VCaP (cell line): ENCODE measurements around the gene ADGRL3.

Experiments
- H3K27ac ChIP-seq: fragments of 450-650 bp; 2 replicates; pipeline ENCODE4 v1.5.1; 2017
- TF ChIP-seq, protein P1 (sequence below): fragments of 450-650 bp; conservative IDR thresholded peaks from 2 replicates; pipeline ENCODE4 v1.5.1; 2017; ENCODE audit warnings: mild to moderate bottlenecking, moderate library complexity

The ADGRL3 gene

DNA sequence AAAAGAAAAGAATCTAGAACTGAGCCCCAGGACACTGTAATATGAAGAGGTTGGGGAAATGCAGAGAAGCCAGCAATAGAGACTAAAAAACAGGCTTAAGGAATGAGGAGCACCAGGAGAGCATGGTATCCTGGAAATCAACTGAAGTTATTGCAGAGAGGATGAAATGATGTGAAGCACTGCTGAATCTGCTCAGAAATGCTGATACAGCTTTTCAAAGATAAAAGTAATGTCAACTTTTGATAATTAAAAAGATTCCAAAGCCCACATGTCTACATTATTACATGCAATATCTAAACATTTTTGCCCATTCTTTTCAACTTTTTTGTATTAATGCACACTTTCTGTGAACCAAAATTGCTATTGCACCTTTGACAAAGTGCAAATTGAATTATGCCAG is 718.4 kb downstream of the ADGRL3 start:
- TF ChIP-seq, protein P1, sequence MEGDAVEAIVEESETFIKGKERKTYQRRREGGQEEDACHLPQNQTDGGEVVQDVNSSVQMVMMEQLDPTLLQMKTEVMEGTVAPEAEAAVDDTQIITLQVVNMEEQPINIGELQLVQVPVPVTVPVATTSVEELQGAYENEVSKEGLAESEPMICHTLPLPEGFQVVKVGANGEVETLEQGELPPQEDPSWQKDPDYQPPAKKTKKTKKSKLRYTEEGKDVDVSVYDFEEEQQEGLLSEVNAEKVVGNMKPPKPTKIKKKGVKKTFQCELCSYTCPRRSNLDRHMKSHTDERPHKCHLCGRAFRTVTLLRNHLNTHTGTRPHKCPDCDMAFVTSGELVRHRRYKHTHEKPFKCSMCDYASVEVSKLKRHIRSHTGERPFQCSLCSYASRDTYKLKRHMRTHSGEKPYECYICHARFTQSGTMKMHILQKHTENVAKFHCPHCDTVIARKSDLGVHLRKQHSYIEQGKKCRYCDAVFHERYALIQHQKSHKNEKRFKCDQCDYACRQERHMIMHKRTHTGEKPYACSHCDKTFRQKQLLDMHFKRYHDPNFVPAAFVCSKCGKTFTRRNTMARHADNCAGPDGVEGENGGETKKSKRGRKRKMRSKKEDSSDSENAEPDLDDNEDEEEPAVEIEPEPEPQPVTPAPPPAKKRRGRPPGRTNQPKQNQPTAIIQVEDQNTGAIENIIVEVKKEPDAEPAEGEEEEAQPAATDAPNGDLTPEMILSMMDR = no peak
- H3K27ac ChIP-seq = peak overlapping the region; percentile 78

DNA sequence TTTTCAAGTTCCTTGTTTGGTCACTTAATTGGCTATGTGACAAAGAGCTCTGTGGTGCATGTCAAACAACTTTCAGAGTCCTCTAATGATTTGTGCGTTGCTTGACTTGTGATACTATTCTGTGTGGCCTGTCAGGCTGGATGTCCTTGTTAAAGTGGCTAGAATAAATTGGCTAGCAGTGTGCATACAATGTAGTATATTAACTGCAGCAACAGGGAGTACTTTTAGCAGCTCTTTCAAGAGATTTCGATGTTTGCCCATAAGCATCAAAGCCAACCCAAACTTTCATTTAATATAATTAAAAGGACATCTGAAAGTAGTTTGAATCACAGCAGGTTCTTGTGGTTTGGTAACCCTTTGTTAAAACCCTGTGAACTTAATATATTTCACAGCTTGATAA is 718.9 kb downstream of the ADGRL3 start:
- H3K27ac ChIP-seq = peak overlapping the region; percentile 78
- TF ChIP-seq, protein P1 = no peak

DNA sequence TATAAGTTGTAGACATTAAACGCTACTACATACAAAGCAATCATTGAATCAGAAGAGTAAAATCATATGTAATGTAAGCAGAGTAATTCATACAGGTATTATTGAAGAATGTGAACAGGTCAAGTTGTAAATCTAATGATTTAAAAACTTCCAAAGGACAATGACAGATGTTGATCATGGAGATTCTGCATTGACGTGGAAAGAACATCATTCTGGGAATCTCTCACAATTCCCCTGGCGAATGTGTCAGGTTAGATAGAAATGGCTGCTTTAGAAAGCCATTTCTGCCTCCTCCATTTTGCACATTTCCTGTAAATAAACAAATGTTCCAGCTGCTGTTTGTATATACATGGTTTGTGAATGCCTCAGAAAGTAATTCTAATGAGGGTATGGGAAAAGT is 719.4 kb downstream of the ADGRL3 start:
- H3K27ac ChIP-seq = peak overlapping the region; percentile 78
- TF ChIP-seq, protein P1 = no peak

DNA sequence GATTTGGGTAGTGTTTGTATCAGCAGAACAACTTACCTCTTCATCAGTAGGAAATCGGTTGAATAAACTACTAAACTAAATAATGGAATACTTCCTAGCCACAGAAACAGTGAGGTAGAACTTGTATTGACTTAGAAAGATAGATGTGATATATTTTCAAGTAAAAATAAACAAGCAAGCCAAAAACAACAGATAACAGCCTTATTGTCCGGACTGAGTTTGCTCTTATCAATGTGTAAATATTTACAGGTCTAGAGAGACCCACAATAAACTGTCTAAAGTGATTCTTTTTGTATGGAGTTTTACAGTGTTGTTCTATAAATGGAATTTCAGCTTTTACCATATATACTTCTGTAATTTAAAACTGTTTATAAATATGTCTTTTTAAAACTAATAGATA is 721.8 kb downstream of the ADGRL3 start:
- peak overlapping the region; percentile 78 for H3K27ac ChIP-seq
- TF ChIP-seq, protein P1 = no peak

DNA sequence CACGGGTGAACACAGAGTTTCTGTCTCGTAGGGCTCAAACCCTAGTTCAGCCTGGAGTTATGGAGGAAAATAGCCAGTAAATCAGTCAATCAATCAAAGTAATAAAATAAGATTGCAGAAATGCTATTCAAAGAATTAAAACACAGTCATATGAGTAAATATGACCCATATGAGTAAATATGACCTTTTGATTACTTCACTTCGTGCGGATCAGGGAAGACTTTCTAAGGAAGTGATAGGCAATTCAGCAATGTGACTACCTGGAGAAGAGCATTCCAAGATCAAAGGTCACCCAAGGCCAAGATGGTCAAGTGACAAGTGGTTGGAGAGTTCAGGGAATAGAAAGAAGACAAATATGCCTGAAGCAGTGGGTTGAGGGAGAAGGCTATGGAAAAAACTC is 722.6 kb downstream of the ADGRL3 start:
- TF ChIP-seq, protein P1 = no peak
- H3K27ac ChIP-seq = peak overlapping the region; percentile 78

DNA sequence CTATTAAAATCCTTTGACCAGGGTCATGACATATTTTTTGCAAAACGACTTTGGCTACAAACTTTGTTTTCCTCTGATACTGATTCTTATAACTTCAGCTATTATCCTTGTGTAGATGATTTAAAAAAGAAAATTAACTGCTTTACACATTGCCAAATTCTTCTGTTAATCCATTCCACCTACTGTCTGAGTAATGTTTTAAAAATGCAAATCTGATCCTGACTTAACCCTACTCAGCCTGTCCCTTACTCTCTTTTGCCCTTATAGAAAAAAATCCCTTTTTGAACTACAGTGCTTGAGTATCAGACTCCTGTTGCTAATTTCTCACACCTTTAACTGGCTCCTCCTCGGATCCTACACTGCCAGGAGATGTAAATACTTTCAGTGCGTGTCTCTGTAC is 723.1 kb downstream of the ADGRL3 start:
- TF ChIP-seq, protein P1 = no peak
- peak overlapping the region; percentile 78 for H3K27ac ChIP-seq

DNA sequence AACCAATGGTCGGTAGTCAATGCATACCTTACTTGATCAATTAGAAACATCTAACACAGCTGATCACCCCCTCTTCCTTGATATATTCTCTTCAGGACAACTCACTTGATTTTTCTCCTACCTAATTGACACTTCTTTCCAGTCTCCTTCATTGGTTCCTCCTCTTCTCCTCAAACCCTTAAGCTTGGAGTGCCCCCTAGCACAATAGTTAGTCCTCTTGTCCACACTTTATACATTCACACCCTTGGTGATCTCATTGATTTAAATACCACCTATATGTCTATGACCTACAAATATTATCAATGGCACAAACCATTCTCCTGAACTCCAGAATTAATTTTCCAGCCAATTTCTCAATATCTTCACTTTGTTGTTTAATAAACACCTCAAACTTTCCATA is 724.0 kb downstream of the ADGRL3 start:
- TF ChIP-seq, protein P1 = no peak
- peak overlapping the region; percentile 78 for H3K27ac ChIP-seq

DNA sequence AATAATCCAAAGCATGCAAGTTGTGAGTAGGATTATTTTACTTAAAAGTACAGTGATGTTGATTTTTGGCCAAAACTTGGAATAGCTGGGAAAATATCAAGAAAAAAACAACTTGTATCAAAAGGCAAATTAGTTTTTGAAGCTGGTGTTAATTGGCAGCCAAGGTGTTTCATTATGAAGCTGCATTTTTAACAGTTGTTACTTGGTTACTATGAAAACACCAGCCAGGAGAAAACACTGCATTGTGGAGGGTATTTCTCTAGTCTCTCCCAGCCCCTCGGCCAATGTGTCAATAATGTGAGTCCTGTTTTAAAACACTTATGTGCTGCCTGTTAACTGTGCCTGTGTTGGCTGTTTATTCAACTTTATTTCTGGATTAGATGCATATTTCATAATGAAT is 733.4 kb downstream of the ADGRL3 start:
- H3K27ac ChIP-seq = no peak overlapping the region

More for the DNA sequence above, 733.4 kb downstream of the ADGRL3 start:
- TF ChIP-seq, protein P1 = no peak
